Trophoblast cell (in vitro differentiated cells and primary cell): ENCODE data around the gene LHCGR.

Experiments
- DNase-seq, 2 donors: peaks; one replicate each; pipeline ENCODE4 v3.0.0-alpha.2; 2016
- H2AFZ ChIP-seq: 2 replicates; pipeline ENCODE4 v1.6.1; 2013; ENCODE audit warnings: low read length, moderate library complexity, mild to moderate bottlenecking; ENCODE audit not compliant: insufficient read depth, poor library complexity
- H2AK5ac ChIP-seq: 2 replicates; pipeline ENCODE4 v1.6.1; 2013; ENCODE audit warnings: mild to moderate bottlenecking, low read length
- H2BK120ac ChIP-seq: 2 replicates; pipeline ENCODE4 v1.6.1; 2013; ENCODE audit warnings: low read length, mild to moderate bottlenecking, moderate library complexity; ENCODE audit not compliant: insufficient read depth, poor library complexity
- H2BK12ac ChIP-seq: 2 replicates; pipeline ENCODE4 v1.6.1; 2013; ENCODE audit warnings: mild to moderate bottlenecking, low read length, moderate library complexity
- H2BK5ac ChIP-seq: 2 replicates; pipeline ENCODE4 v1.6.1; 2013; ENCODE audit warnings: low read length, low read depth, moderate library complexity, mild to moderate bottlenecking; ENCODE audit not compliant: poor library complexity
- H3K14ac ChIP-seq: 2 replicates; pipeline ENCODE4 v1.6.1; 2013; ENCODE audit warnings: mild to moderate bottlenecking, low read length
- H3K18ac ChIP-seq: 2 replicates; pipeline ENCODE4 v1.6.1; 2013; ENCODE audit warnings: mild to moderate bottlenecking, low read length
- H3K23ac ChIP-seq: 2 replicates; pipeline ENCODE4 v1.6.1; 2013; ENCODE audit warnings: low read length
- H3K27ac ChIP-seq: 2 replicates; pipeline ENCODE4 v1.5.1; 2013; ENCODE audit warnings: low read depth, mild to moderate bottlenecking, inconsistent platforms, low read length, moderate library complexity
- H3K27me3 ChIP-seq: 2 replicates; pipeline ENCODE4 v1.6.1; 2013; ENCODE audit warnings: inconsistent platforms, mild to moderate bottlenecking, low read length, moderate library complexity; ENCODE audit not compliant: insufficient read depth
- H3K36me3 ChIP-seq, 2 experiments: 1 replicate in 1 of 2; 2 replicates in 1 of 2; pipeline ENCODE4 v1.6.1; 2013; ENCODE audit warnings: low read length in 2 of 2, mild to moderate bottlenecking in 2 of 2, moderate library complexity in 1 of 2; ENCODE audit not compliant: insufficient read depth in 2 of 2, control insufficient read depth in 1 of 2
- H3K4ac ChIP-seq: 2 replicates; pipeline ENCODE4 v1.6.1; 2013; ENCODE audit warnings: low read depth, mild to moderate bottlenecking, low read length, moderate library complexity
- H3K4me1 ChIP-seq, 2 experiments: 1 replicate in 1 of 2; 2 replicates in 1 of 2; pipeline ENCODE4 v1.6.1; 2013; ENCODE audit warnings: low read length in 2 of 2, mild to moderate bottlenecking in 2 of 2, moderate library complexity in 1 of 2; ENCODE audit not compliant: insufficient read depth in 2 of 2, control insufficient read depth in 1 of 2
- H3K4me2 ChIP-seq: 2 replicates; pipeline ENCODE4 v1.6.1; 2013; ENCODE audit warnings: inconsistent platforms, mild to moderate bottlenecking, low read length, moderate library complexity
- H3K4me3 ChIP-seq: 2 replicates; pipeline ENCODE4 v1.5.1; 2013; ENCODE audit warnings: mild to moderate bottlenecking, low read depth, low read length, inconsistent platforms
- H3K79me1 ChIP-seq: one replicate; pipeline ENCODE4 v1.6.1; 2013; ENCODE audit warnings: low read length
- H3K79me2 ChIP-seq: 2 replicates; pipeline ENCODE4 v1.6.1; 2013; ENCODE audit warnings: low read length, mild to moderate bottlenecking; ENCODE audit not compliant: control insufficient read depth, insufficient read depth, poor library complexity
- H3K9ac ChIP-seq: 2 replicates; pipeline ENCODE4 v1.6.1; 2013; ENCODE audit warnings: mild to moderate bottlenecking, low read length
- H3K9me3 ChIP-seq: 2 replicates; pipeline ENCODE4 v1.6.1; 2013; ENCODE audit warnings: low read depth, mild to moderate bottlenecking, control low read depth, inconsistent platforms, low read length; ENCODE audit not compliant: insufficient read depth
- H4K12ac ChIP-seq: 2 replicates; pipeline ENCODE4 v1.6.1; 2013; ENCODE audit warnings: low read depth, mild to moderate bottlenecking, low read length, moderate library complexity
- H4K8ac ChIP-seq: 2 replicates; pipeline ENCODE4 v1.6.1; 2013; ENCODE audit warnings: low read depth, mild to moderate bottlenecking, low read length, moderate library complexity
- H4K91ac ChIP-seq: one replicate; pipeline ENCODE4 v1.6.1; 2013; ENCODE audit warnings: low read depth, mild to moderate bottlenecking, low read length, moderate library complexity
- WGBS: extraction: QIAGEN DNeasy Blood & Tissue Kit; methylation state at CpG from one replicate; pipeline ENCODE4 v1.1.7; 2013; ENCODE audit warnings: missing lambda C conversion rate; ENCODE audit not compliant: insufficient read length, insufficient coverage; ENCODE audit errors: extremely low coverage; 5-methylcytosine and 5-hydroxymethylcytosine counted together

LHCGR gene

DNA sequence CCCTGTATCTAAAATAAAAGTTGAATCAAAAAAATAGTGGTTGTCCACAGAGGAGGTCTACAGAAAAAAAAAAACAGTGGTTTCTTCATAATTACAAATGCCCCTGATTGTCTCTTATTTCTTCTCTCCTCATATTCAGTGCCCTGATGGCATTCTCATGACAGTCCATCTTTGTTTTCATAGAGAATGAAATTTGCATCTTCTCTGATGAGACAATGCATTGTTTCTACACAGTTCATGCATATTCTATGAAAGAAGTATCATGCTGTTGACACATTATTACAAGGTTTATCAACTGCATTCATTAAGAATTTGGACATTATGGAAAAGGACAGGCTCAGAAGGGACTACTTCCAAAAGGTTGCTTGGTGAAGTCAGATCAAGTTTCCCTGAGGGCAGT, 59.5 kb downstream of the LHCGR start:
- Histone ChIP-seq H3K4ac (no peak overlapping the region), H3K4me1 (peaks cover 0 to 5% of the 10 kb centered on the region in 2 experiments), H4K12ac (no peak overlapping the region), H3K9me3 (no peaks in the 10 kb centered on the region), H3K27me3 (no peaks in the 10 kb centered on the region), H3K4me2 (no peak overlapping the region), H2BK120ac (no peak overlapping the region), H3K23ac (no peak overlapping the region), H2AK5ac (no peak overlapping the region), H3K4me3 (no peak overlapping the region), H3K36me3 (no peaks in the 10 kb centered on the region), H2BK12ac (no peak overlapping the region), H2AFZ (no peak overlapping the region), H3K27ac (no peak overlapping the region), H4K8ac (no peak overlapping the region), H3K79me2 (no peaks in the 10 kb centered on the region), H2BK5ac (no peak overlapping the region), H3K18ac (no peak overlapping the region), H3K79me1 (peaks cover 4% of the 10 kb centered on the region), H3K14ac (no peak overlapping the region), H3K9ac (no peak overlapping the region), H4K91ac (no peak overlapping the region)
- no peak for DNase-seq

DNA sequence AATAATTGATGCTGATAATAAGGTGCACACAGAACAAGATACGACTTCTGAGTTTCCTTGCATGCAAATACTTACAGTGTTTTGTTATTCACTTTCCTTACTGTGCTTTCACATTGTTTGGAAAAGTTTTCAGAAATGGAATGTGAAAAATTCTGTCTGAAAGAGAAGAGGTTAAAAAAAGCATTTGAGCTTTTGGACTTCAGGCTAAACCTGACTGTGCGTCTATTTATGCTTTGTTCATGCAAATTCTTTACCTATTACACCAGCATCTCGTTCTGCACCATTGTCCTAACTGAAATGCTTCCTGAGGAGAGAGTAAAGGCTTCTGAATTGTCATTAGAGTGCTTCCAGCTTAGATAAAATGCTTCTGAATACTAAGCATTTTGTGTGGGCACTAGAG, 61.4 kb downstream of the LHCGR start:
- no CpG with 5 or more reads among the region's 3 CpGs for WGBS

DNA sequence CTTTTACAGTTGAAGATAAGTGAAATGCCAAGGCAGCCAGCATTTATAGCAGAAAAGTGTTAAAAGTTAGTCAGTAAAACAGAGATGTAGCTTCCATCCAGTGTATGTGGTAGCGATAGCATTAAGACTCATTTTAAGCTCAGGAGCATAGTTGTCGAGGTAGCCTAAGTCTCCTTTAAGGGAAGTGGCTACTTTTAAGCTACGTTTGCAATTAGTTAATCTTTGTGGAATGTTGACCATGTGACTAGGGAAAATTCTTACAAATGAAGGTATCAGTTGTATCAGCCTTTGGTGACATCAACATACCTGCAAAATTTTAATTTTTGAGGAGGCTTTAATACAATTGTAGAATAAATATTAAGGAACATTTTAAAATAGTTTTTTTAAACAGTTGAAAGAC, 61.9 kb downstream of the LHCGR start:
- H4K8ac ChIP-seq: no peak overlapping the region

More for the DNA sequence above, 61.4 kb downstream of the LHCGR start:
- no peak overlapping the region for H2BK5ac ChIP-seq
- H3K4me1 ChIP-seq: peaks cover 0 to 7% of the 10 kb centered on the region in 2 experiments
- H3K4ac ChIP-seq: no peak overlapping the region
- no peaks in the 10 kb centered on the region for H3K9me3 ChIP-seq
- H4K8ac ChIP-seq: no peak overlapping the region
- H2BK120ac ChIP-seq: no peak overlapping the region
- H3K27ac ChIP-seq: peak overlapping the region; percentile 89
- no peak overlapping the region for H4K91ac ChIP-seq
- H3K79me1 ChIP-seq: peaks cover 4% of the 10 kb centered on the region
- H3K4me3 ChIP-seq: no peak overlapping the region
- H2BK12ac ChIP-seq: no peak overlapping the region
- H3K4me2 ChIP-seq: no peak overlapping the region
- peak; percentile 53 to 95 for DNase-seq
- no peaks in the 10 kb centered on the region for H3K79me2 ChIP-seq
- no peak overlapping the region for H3K23ac ChIP-seq
- no peaks in the 10 kb centered on the region for H3K27me3 ChIP-seq
- H2AK5ac ChIP-seq: no peak overlapping the region
- no peak overlapping the region for H3K9ac ChIP-seq
- H2AFZ ChIP-seq: no peak overlapping the region
- H4K12ac ChIP-seq: no peak overlapping the region
- H3K18ac ChIP-seq: no peak overlapping the region
- no peaks in the 10 kb centered on the region for H3K36me3 ChIP-seq
- H3K14ac ChIP-seq: no peak overlapping the region

DNA sequence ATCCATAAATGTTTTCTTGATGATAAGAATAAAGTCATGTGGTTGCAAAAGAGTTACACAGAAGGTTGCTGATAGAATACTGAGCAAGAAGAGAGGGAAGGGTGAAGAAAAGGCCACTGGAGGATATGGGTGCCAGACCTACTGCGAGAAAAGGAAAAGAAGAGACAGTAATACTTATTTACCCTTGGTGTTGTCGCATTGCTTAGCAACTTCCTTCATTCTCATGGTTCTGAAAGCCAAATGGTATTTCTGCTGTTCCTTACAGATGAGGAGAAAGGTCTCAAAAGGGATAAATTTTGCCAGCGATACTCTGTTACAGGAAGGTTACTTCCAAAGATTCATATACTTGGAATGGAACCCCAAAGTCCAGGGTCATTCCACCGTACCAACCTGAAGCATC, 62.5 kb downstream of the LHCGR start:
- no peaks in the 10 kb centered on the region for H3K9me3 ChIP-seq
- H4K8ac ChIP-seq: no peak overlapping the region
- H4K91ac ChIP-seq: no peak overlapping the region
- peak overlapping the region; percentile 41 for H2BK120ac ChIP-seq
- H2AFZ ChIP-seq: no peak overlapping the region
- peak; percentile 36 to 57 for DNase-seq
- no peak overlapping the region for H2BK5ac ChIP-seq
- no peak overlapping the region for H3K18ac ChIP-seq
- no peak overlapping the region for H4K12ac ChIP-seq
- H3K27ac ChIP-seq: peak overlapping the region; percentile 88
- no peak overlapping the region for H2AK5ac ChIP-seq
- H3K23ac ChIP-seq: no peak overlapping the region
- H3K27me3 ChIP-seq: no peaks in the 10 kb centered on the region
- H3K14ac ChIP-seq: no peak overlapping the region
- H3K4ac ChIP-seq: no peak overlapping the region
- peaks cover 0 to 7% of the 10 kb centered on the region in 2 experiments for H3K4me1 ChIP-seq
- H3K79me1 ChIP-seq: peaks cover 4% of the 10 kb centered on the region
- H3K9ac ChIP-seq: no peak overlapping the region
- no peaks in the 10 kb centered on the region for H3K36me3 ChIP-seq
- WGBS: no CpG with 5 or more reads among the region's 4 CpGs
- no peak overlapping the region for H3K4me2 ChIP-seq
- H3K4me3 ChIP-seq: no peak overlapping the region
- no peaks in the 10 kb centered on the region for H3K79me2 ChIP-seq
- H2BK12ac ChIP-seq: no peak overlapping the region

More for the DNA sequence above, 61.9 kb downstream of the LHCGR start:
- Histone ChIP-seq H3K4me1 (peaks cover 0 to 7% of the 10 kb centered on the region in 2 experiments), H2AFZ (no peak overlapping the region), H2AK5ac (no peak overlapping the region), H3K14ac (no peak overlapping the region), H3K4me3 (no peak overlapping the region), H4K12ac (no peak overlapping the region), H3K4ac (no peak overlapping the region), H2BK120ac (no peak overlapping the region), H3K23ac (no peak overlapping the region), H4K91ac (no peak overlapping the region), H3K4me2 (peak overlapping the region; percentile 15), H3K36me3 (no peaks in the 10 kb centered on the region), H3K18ac (no peak overlapping the region), H3K27me3 (no peaks in the 10 kb centered on the region), H3K79me1 (peaks cover 4% of the 10 kb centered on the region), H2BK12ac (no peak overlapping the region), H3K79me2 (no peaks in the 10 kb centered on the region), H3K27ac (peak overlapping the region; percentile 89), H2BK5ac (no peak overlapping the region), H3K9me3 (no peaks in the 10 kb centered on the region), H3K9ac (no peak overlapping the region)
- no CpG with 5 or more reads among the region's 3 CpGs for WGBS
- DNase-seq: peak; percentile 14 to 84
